Measurements from ENCODE around the gene RAI2. TPM values are rescaled to one million over a fixed set of nuclear protein-coding genes. Genes with fewer than 3 reads are reported as not detected.

RAI2 gene
- polyA plus RNA-seq, 1 experiment: 0.04 TPM

GRCh38 chrX:17842769-17843525 lies 18.2 kb downstream of the RAI2 start:
- no peak overlapping the region for H3K4me3 ChIP-seq (ENCODE audit: low read depth, low read length)
- no peak for DNase-seq (ENCODE audit: low read depth)
- no peaks in the 10 kb centered on the region for H3K27me3 ChIP-seq (ENCODE audit: control insufficient read depth, insufficient read depth, low read length)
- ChIA-PET CTCF (no interaction called here), POLR2A (no interaction called here)
- H3K36me3 ChIP-seq (ENCODE audit: control insufficient read depth, insufficient read depth, low read length): no peaks in the 10 kb centered on the region
- no peak for TF ChIP-seq CTCF (IDR thresholded peaks at IDR 0.05; ENCODE audit: insufficient read depth, low read depth, low read length)

DNA sequence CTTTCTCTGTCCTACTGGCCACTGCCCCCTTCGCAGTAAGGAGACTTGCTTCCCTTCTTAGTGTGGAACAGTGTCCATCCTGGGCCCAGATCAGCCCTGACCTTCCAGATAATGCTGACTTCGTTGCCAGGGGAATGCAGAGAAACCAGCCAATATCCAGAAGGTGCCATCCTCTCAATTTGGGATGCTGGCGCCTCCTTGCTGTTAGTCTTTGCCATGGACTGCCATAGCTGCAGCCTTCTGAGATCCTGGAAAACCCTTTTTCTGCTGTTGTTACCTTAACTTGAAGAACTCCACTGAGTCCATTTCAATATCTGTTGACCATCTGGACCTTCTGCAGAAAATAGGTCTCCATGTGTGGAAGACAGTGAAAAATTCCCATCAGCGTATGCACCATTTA lies 21.8 kb downstream of the RAI2 start:
- POLR2A ChIA-PET: no interaction called here

DNA sequence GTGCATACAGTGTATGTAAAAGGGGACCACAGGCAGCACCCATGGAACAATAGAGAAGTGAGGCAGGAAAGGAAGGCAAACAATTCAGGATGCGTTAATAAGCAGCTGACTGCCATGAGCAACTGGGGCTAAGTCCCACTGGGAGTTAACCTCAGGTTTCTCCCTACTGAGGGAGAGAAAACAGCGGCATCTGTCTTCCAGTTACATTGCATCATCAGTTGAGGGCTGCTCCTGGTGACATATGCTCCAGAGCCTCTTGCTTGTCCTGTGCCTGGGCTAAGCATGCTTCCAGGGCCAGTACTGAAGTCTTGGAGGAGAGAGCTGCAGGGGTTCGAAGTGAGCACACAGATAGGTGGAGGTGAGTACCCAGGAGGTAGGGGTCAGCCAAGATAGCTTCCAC lies 24.3 kb downstream of the RAI2 start:
- TF ChIP-seq CTCF (IDR thresholded peaks at IDR 0.05; ENCODE audit: insufficient read depth, low read depth, low read length): no peak
- no peaks in the 10 kb centered on the region for H3K36me3 ChIP-seq (ENCODE audit: control insufficient read depth, insufficient read depth, low read length)
- no peaks in the 10 kb centered on the region for H3K27me3 ChIP-seq (ENCODE audit: control insufficient read depth, insufficient read depth, low read length)
- no peak overlapping the region for H3K4me3 ChIP-seq (ENCODE audit: low read depth, low read length)
- POLR2A ChIA-PET: no interaction called here
- CTCF ChIA-PET: no interaction called here
- no peak for DNase-seq (ENCODE audit: low read depth)

More for the DNA sequence above, 21.8 kb downstream of the RAI2 start:
- no peaks in the 10 kb centered on the region for H3K27me3 ChIP-seq (ENCODE audit: control insufficient read depth, insufficient read depth, low read length)
- DNase-seq (ENCODE audit: low read depth): no peak
- H3K36me3 ChIP-seq (ENCODE audit: control insufficient read depth, insufficient read depth, low read length): no peaks in the 10 kb centered on the region
- CTCF ChIA-PET: no interaction called here
- H3K4me3 ChIP-seq (ENCODE audit: low read depth, low read length): no peak overlapping the region
- no peak for TF ChIP-seq CTCF (IDR thresholded peaks at IDR 0.05; ENCODE audit: insufficient read depth, low read depth, low read length)

GRCh38 chrX:17833954-17834353 lies 27.1 kb downstream of the RAI2 start:
- ChIA-PET POLR2A (no interaction called here), CTCF (interaction anchor here (2.6 kb wide), 1 partner anchor 15 kb away, joined by 6 read pairs; no protein-coding TSS in a partner anchor)
- DNase-seq (ENCODE audit: low read depth): no peak
- Histone ChIP-seq H3K27me3 (ENCODE audit: control insufficient read depth, insufficient read depth, low read length) (no peaks in the 10 kb centered on the region), H3K4me3 (ENCODE audit: low read depth, low read length) (no peak overlapping the region), H3K36me3 (ENCODE audit: control insufficient read depth, insufficient read depth, low read length) (no peaks in the 10 kb centered on the region)
- TF ChIP-seq CTCF (IDR thresholded peaks at IDR 0.05; ENCODE audit: insufficient read depth, low read depth, low read length): no peak

DNA sequence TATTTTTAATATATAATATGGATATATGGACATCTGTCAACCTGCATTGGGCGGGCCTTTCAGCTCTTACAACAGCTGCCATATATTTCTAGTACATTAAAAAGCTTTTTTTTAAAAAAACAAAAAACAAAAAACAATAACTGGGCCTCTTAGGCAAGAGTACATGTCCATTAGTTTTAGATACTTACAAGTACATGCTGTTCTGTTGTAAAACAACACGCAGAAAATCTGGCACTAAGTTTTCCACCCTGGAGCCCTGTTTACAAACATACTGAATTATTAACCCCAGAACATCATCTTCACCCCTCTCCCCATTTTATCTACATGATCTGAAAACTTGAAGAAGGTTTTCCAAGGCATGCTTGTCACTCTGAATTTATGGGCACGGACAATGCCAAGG lies 29.8 kb downstream of the RAI2 start:
- no peak for TF ChIP-seq CTCF (IDR thresholded peaks at IDR 0.05; ENCODE audit: insufficient read depth, low read depth, low read length)
- CTCF ChIA-PET: no interaction called here
- H3K4me3 ChIP-seq (ENCODE audit: low read depth, low read length): no peak overlapping the region
- H3K27me3 ChIP-seq (ENCODE audit: control insufficient read depth, insufficient read depth, low read length): no peaks in the 10 kb centered on the region
- no peaks in the 10 kb centered on the region for H3K36me3 ChIP-seq (ENCODE audit: control insufficient read depth, insufficient read depth, low read length)
- POLR2A ChIA-PET: no interaction called here
- DNase-seq (ENCODE audit: low read depth): no peak
